Adrenal gland (tissue), 5 donors: ENCODE data around the gene TSC22D4.

ENCODE experiments used
- CTCF ChIP-seq, 6 experiments: fragments of 450-650 bp in 4 of 6; fragments of 200-600 bp in 2 of 6; sonication (generic) in 1 of 6; IDR thresholded peaks; 1 replicate in 5 of 6; 2 replicates in 1 of 6; pipeline versions ENCODE4 v1.5.1 to v1.8.0; 2016 to 2021; ENCODE audit warnings: antibody characterized with exemption in 6 of 6, mild to moderate bottlenecking in 2 of 6, moderate library complexity in 1 of 6
- POLR2A ChIP-seq, 2 donors: fragments of 450-650 bp; IDR thresholded peaks; one replicate each; pipeline ENCODE4 v1.6.1; 2017; ENCODE audit warnings: antibody characterized with exemption in 2 of 2, mild to moderate bottlenecking in 2 of 2, moderate library complexity in 1 of 2
- donor health status: DM: no; HTN: no; CAD: no.

- TF ChIP-seq POLR2A (IDR thresholded peaks at IDR 0.05), result no peak
- TF ChIP-seq CTCF (IDR thresholded peaks at IDR 0.05), result no peak
Observed at GRCh38 chr7:100521076-100521475, 42.1 kb upstream of the TSC22D4 start.
